Measurements from ENCODE around the gene MYO10.

The MYO10 gene

GRCh38 chr5:16709691-16710433 is 226.2 kb downstream of the MYO10 start:
- no peak for DNase-seq (ENCODE audit: low read depth)

GRCh38 chr5:16707869-16708192 is 228.3 kb downstream of the MYO10 start:
- DNase-seq (ENCODE audit: low read depth), result no peak

- DNase-seq (ENCODE audit: low read depth), result no peak
Observed at GRCh38 chr5:16707168-16707868, 228.8 kb downstream of the MYO10 start.

- DNase-seq (ENCODE audit: low read depth), result no peak
Observed at GRCh38 chr5:16704945-16705344, 231.1 kb downstream of the MYO10 start.

GRCh38 chr5:16702964-16703363 is 233.1 kb downstream of the MYO10 start:
- no peak for DNase-seq (ENCODE audit: low read depth)

- DNase-seq (ENCODE audit: low read depth), result no peak
Observed at GRCh38 chr5:16701134-16702099, 234.7 kb downstream of the MYO10 start.

GRCh38 chr5:16700081-16700480 is 236.0 kb downstream of the MYO10 start:
- DNase-seq (ENCODE audit: low read depth), result no peak

- DNase-seq (ENCODE audit: low read depth), result no peak
Observed at GRCh38 chr5:16695779-16696178, 240.3 kb downstream of the MYO10 start.

GRCh38 chr5:16693879-16694278 is 242.2 kb downstream of the MYO10 start:
- no peak for DNase-seq (ENCODE audit: low read depth)

GRCh38 chr5:16691731-16692130 is 244.4 kb downstream of the MYO10 start:
- DNase-seq (ENCODE audit: low read depth), result no peak

GRCh38 chr5:16690243-16690852 is 245.7 kb downstream of the MYO10 start:
- DNase-seq (ENCODE audit: low read depth), result no peak

- no peak for DNase-seq (ENCODE audit: low read depth)
Observed at GRCh38 chr5:16687898-16688297, 248.2 kb downstream of the MYO10 start.

- no peak for DNase-seq (ENCODE audit: low read depth)
Observed at GRCh38 chr5:16685069-16685468, 251.0 kb downstream of the MYO10 start.

GRCh38 chr5:16681876-16682275 is 254.2 kb downstream of the MYO10 start:
- DNase-seq (ENCODE audit: low read depth), result no peak

- DNase-seq (ENCODE audit: low read depth), result no peak
Observed at GRCh38 chr5:16679863-16680262, 256.2 kb downstream of the MYO10 start.

- DNase-seq (ENCODE audit: low read depth), result no peak
Observed at GRCh38 chr5:16679190-16679589, 256.9 kb downstream of the MYO10 start.

- DNase-seq (ENCODE audit: low read depth), result no peak
Observed at GRCh38 chr5:16675806-16676205, 260.3 kb downstream of the MYO10 start.

- no peak for DNase-seq (ENCODE audit: low read depth)
Observed at GRCh38 chr5:16674750-16675149, 261.3 kb downstream of the MYO10 start.

- DNase-seq (ENCODE audit: low read depth), result no peak
Observed at GRCh38 chr5:16673241-16674201, 262.6 kb downstream of the MYO10 start.

- no peak for DNase-seq (ENCODE audit: low read depth)
Observed at GRCh38 chr5:16671208-16671607, 264.9 kb downstream of the MYO10 start.

- no peak for DNase-seq (ENCODE audit: low read depth)
Observed at GRCh38 chr5:16669776-16670175, 266.3 kb downstream of the MYO10 start.

Measured in stimulated activated CD4-positive, alpha-beta T cell treated with anti-CD3 and anti-CD28 coated beads, Interleukin-2, amount 100 ng/mL, for 4 hours (primary cell).